Kidney capillary endothelial cell (primary cell): ENCODE data around the gene DAP.
"Not testable (repeated sequence)": the region's sequence is repeated elsewhere in the genome, so short reads cannot be mapped to it uniquely, and the experiment has no call there.

Experiments used
- DNase-seq: peaks from one replicate; pipeline ENCODE4 v3.0.0-alpha.2; 2018; ENCODE audit warnings: low spot score

DAP gene

GRCh38 chr5:10671041-10672008 lies 89.7 kb downstream of the DAP start:
- DNase-seq: no peak

- no peak for DNase-seq
Observed at GRCh38 chr5:10669983-10670382, 91.1 kb downstream of the DAP start.

DNA sequence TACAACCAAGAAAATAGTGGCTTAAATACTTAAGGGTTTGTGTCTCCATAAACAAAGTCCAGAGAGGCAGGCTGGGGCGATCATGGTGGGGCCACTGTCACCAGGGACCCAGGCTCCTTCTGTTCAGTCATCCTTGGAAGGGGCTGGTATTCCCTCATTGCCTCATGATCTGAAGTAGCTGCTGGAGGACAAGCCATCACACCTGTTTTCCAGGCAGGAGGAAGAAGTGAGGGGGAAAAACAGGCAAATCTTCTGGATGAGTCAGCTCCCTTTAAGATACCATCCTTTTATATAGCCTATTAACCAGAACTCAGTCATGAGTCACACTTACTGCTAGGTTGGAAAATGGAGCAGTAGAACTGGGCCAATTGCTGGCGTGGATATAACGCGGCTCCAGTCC lies 92.3 kb downstream of the DAP start:
- DNase-seq: no peak

DNA sequence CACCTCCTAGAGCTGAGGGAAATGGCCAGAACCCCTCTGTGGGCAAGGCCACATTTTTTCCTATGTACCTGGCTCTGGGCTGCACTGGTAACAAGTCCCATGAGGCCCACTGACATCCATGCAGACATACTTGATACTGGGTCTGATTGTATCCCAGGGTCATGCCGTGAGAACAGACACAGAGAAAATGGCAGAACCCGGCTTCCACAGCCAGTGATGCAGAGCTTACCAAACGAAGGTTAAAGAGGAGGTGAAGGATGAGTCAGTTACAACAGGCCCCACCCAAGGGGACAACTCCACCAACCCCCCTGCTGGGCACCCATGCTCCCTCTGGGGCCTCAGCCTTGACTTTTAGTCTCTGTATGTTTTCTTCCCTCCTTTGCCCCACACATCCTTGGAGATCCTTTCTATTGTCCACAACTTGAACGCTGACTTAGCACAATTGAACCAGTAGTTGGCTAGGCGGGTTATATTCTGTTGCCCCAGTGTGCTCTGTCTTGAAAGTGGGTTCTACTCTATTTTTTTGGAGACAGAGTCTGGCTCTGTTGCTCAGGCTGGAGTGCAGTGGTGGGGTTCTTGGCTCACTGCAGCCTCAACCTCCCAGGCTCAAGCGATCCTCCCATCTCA lies 93.5 kb downstream of the DAP start:
- no peak for DNase-seq

GRCh38 chr5:10666531-10667299 lies 94.3 kb downstream of the DAP start:
- no peak for DNase-seq

GRCh38 chr5:10665799-10666198 lies 95.2 kb downstream of the DAP start:
- DNase-seq: no peak

- not testable (repeated sequence) for DNase-seq
Observed at GRCh38 chr5:10664180-10664769, 96.8 kb downstream of the DAP start.

DNA sequence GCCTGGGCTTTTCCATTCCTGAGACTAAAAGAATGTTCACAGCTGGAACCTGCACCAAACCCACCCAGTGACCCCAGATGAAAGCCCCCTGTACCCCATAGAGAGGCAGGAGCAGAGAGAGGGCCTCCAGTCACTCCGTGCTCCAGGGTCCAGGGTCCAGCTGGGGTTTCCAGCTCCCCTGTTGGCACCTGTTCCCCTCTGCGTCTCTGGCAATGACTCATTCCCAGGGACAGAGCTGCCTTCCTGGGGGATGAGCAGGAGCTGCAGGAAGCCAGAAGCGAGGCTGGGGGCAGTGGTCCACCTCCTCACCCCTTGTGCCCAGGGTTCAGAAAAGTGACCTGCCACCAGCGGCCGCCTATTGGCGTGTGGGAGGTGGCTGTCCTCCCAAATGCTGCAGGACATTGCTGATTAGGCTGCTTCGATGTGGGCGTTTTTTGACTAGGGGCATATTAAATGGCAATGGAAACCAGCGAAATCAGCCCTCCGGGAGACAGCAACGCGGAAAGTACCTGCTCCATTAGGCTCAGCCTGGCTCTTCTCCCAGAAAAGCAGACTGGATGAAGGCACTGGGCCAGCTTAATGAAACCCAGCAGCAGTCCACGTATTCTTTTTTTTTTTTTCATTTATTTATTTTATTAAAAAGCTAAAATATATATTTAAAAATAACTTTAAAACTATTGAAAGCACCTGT lies 97.4 kb downstream of the DAP start:
- DNase-seq: no peak

- DNase-seq: no peak
Observed at GRCh38 chr5:10662661-10663488, 98.2 kb downstream of the DAP start.

- no peak for DNase-seq
Observed at GRCh38 chr5:10662083-10662482, 99.0 kb downstream of the DAP start.

GRCh38 chr5:10661401-10661800 lies 99.6 kb downstream of the DAP start:
- no peak for DNase-seq

- no peak for DNase-seq
Observed at GRCh38 chr5:10660720-10661387, 100.2 kb downstream of the DAP start.

- DNase-seq: no peak
Observed at GRCh38 chr5:10660135-10660534, 100.9 kb downstream of the DAP start.

GRCh38 chr5:10658265-10658664 lies 102.8 kb downstream of the DAP start:
- no peak for DNase-seq

- no peak for DNase-seq
Observed at GRCh38 chr5:10655972-10656830, 104.8 kb downstream of the DAP start.

GRCh38 chr5:10655161-10655971 lies 105.7 kb downstream of the DAP start:
- DNase-seq: no peak

DNA sequence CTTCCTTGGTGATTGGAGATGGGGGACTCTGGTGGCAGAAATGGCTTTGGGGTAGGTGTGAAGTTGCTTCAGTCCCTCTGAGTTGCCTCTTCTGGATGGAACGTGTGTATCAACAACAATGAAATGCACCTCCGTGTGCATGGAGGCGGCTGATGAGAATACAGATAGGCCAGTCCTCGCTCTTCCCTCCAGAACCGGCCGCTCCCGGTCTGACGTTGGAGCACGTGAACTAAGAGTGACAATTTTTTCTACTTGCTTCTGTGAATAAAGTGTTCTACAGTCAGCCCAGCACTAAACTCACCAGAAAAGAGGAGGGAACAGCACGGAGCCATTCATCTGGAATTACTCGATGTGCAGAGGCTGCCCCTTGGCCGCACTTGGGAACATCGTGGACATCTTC lies 106.5 kb downstream of the DAP start:
- no peak for DNase-seq

GRCh38 chr5:10653751-10654400 lies 107.2 kb downstream of the DAP start:
- no peak for DNase-seq
